Measurements from ENCODE around the gene TESMIN. TPM values are rescaled to one million over a fixed set of nuclear protein-coding genes. Genes with fewer than 3 reads are reported as not detected.

Gene TESMIN
- total and polyA plus RNA-seq, 8 donors, result 1.1 to 14.2 (median 12.6) TPM

DNA sequence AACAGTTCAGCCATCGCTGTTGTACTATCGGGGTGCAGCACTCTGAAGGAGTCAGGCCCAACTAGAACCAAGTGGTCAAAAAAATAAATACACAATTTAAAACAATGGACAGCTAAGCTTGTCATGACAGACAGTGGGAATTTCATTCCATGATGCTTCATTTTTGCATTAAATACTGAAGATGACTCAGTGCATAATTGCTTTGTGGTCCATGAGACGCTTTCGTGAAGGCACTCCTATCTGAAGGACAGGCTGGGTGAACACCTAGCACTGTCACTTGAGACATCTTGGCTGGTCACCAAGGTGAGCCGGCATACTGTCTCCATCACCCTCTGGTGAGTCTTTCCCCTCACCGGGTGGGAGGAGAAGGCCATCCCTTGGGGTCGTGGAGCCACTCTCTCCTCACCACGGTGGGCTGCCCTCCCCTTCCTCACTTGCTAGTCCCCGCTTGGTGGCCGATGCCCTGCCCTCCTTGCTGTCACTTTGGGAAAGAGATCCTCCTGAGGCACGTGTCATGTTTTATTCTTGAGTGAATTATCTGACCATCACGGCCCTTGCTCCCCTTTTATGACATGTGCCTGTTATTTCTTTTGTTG, 4.9 kb upstream of the TESMIN start:
- H3K27me3 ChIP-seq, result no peaks in the 10 kb centered on the region
- DNase-seq, result no peak
- H3K9me3 ChIP-seq, result no peaks in the 10 kb centered on the region
- H3K4me3 ChIP-seq, result no peak overlapping the region
- peaks cover 0 to 6% of the 10 kb centered on the region in 2 donors for H3K4me1 ChIP-seq
- TF ChIP-seq CTCF (IDR thresholded peaks at IDR 0.05), result no peak
- H3K27ac ChIP-seq, result no peak overlapping the region
- no peak for ATAC-seq
- intact Hi-C loops (cut with DNase I), result no loop called here
- H3K36me3 ChIP-seq, result peaks cover 0 to 68% of the 10 kb centered on the region in 2 donors

DNA sequence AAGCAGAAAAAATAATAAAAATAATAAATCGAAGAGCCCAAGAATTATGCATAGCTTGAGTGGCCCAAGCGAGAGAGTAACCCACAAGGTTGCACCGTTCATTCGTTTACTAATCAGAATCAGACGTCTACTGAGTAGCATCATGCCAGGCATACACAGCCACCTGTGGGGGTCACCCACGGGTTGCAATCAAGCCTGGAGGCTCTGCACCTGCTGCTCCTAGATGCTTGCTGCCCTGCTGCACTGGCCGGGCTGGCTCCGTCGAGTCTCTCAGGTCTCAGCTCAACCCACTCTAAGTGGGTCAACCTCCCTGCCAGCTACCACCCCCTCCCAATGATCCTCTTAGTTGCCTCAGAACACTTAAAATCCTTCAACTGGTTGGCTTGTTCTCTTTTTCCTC, 2.0 kb upstream of the TESMIN start:
- TF ChIP-seq CTCF (IDR thresholded peaks at IDR 0.05), result no peak

DNA sequence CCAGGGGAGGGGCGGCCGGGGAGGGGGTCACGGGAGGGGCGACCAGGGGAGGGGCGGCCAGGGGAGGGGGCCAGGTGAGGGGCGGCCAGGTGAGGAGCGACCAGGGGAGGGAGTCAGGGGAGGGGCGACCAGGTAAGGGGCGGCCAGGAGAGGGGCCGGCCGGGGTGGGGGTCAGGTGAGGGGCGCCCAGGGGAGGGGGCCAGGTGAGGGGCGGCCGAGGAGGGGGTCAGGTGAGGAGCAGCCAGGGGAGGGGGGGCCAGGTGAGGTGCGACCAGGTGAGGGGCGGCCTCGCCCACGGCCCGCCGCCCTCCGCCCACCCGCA, 355 bp downstream of the TESMIN start:
- intact Hi-C loops (cut with DNase I), result no loop called here
- H3K27ac ChIP-seq, result no peak overlapping the region
- no peak for TF ChIP-seq CTCF (IDR thresholded peaks at IDR 0.05)
- H3K27me3 ChIP-seq, result no peaks in the 10 kb centered on the region
- no peak for ATAC-seq
- no peak for DNase-seq
- peaks cover 0 to 15% of the 10 kb centered on the region in 2 donors for H3K36me3 ChIP-seq
- H3K4me3 ChIP-seq, result peak overlapping the region; percentile 29 to 49
- peaks cover 0 to 13% of the 10 kb centered on the region in 2 donors for H3K4me1 ChIP-seq
- H3K9me3 ChIP-seq, result no peaks in the 10 kb centered on the region

More for the DNA sequence above, 2.0 kb upstream of the TESMIN start:
- peaks cover 0 to 39% of the 10 kb centered on the region in 2 donors for H3K36me3 ChIP-seq
- no peak overlapping the region for H3K27ac ChIP-seq
- no peak for ATAC-seq
- H3K9me3 ChIP-seq, result no peaks in the 10 kb centered on the region
- no peak for DNase-seq
- H3K27me3 ChIP-seq, result no peaks in the 10 kb centered on the region
- intact Hi-C loops (cut with DNase I), result no loop called here
- no peak overlapping the region for H3K4me3 ChIP-seq
- peaks cover 0 to 13% of the 10 kb centered on the region in 2 donors for H3K4me1 ChIP-seq

GRCh38 chr11:68750195-68751003, 921 bp downstream of the TESMIN start:
- H3K9me3 ChIP-seq, result no peaks in the 10 kb centered on the region
- intact Hi-C loops (cut with DNase I), result no loop called here
- no peaks in the 10 kb centered on the region for H3K27me3 ChIP-seq
- DNase-seq, result peak in 1 of 4 donors; percentile 88
- H3K36me3 ChIP-seq, result peaks cover 0 to 12% of the 10 kb centered on the region in 2 donors
- no peak overlapping the region for H3K27ac ChIP-seq
- ATAC-seq, result no peak
- TF ChIP-seq CTCF (IDR thresholded peaks at IDR 0.05), result no peak
- H3K4me3 ChIP-seq, result peak overlapping the region in 1 of 2 donors; percentile 49
- H3K4me1 ChIP-seq, result peaks cover 0 to 13% of the 10 kb centered on the region in 2 donors

Data from left lung (tissue), 10 donors.